Smooth muscle cell of the umbilical artery (primary cell): Measurements from ENCODE around the gene HCFC1. TPM values are rescaled to one million over a fixed set of nuclear protein-coding genes. Genes with fewer than 3 reads are reported as not detected.

Experiments used
- total RNA-seq: library from RNA; depleted of rRNA; stranded (reverse); fragments of >200 nt; gene quantifications from 2 replicates; pipeline ENCODE4 v1.2.3, GENCODE V29; 2014

Gene HCFC1
- 14.0 and 34.4 TPM in 2 replicates for total RNA-seq

GRCh38 chrX:153971450-153972367 lies at the start of gene HCFC1:
TSS of gene HCFC1 (minus strand) at chrX:153971818. CDS start at chrX:153970840, 978 bp downstream.

GRCh38 chrX:154019633-154020528 lies 48.3 kb upstream of the HCFC1 start, which contains the start of gene IRAK1:
TSS of gene IRAK1 (minus strand) at chrX:154019902. CDS start at chrX:154019812, 90 bp downstream.

GRCh38 chrX:153972368-153973126 lies 929 bp upstream of the HCFC1 start, which contains the start of gene TMEM187:
TSS of gene TMEM187 (plus strand) at chrX:153972754. CDS start at chrX:153982063, 9,309 bp downstream.

GRCh38 chrX:153944140-153944799 lies 27.3 kb downstream of the HCFC1 start, which contains the start of gene RENBP:
TSS of gene RENBP (minus strand) at chrX:153944643. CDS start at chrX:153944610, 33 bp downstream.

GRCh38 chrX:153934762-153935325 lies 36.8 kb downstream of the HCFC1 start, which contains the start of gene NAA10:
TSS of gene NAA10 (minus strand) at chrX:153935037. CDS start at chrX:153934904, 133 bp downstream.

GRCh38 chrX:153925739-153926551 lies 45.7 kb downstream of the HCFC1 start, which contains the start of gene ARHGAP4:
TSS of gene ARHGAP4 (minus strand) at chrX:153926264. CDS start at chrX:153926202, 62 bp downstream.

GRCh38 chrX:153903991-153904957 lies 67.3 kb downstream of the HCFC1 start, which contains the start of gene AVPR2:
TSS of gene AVPR2 (plus strand) at chrX:153904673. CDS start at chrX:153905146, 473 bp downstream.

Other genes with a start within 250 kb of the HCFC1 start
- gene BCAP31, start 247.4 kb downstream of the HCFC1 start, total RNA-seq, result 156 and 184 TPM in 2 replicates
- 17.2 and 25.5 TPM in 2 replicates for gene ABCD1, start 247.0 kb downstream of the HCFC1 start, total RNA-seq
- gene PLXNB3, start 207.6 kb downstream of the HCFC1 start, total RNA-seq, result 6.2 and 24.6 TPM in 2 replicates
- gene SRPK3, start 190.8 kb downstream of the HCFC1 start, total RNA-seq, result under 0.01 and 2.2 TPM in 2 replicates
- gene IDH3G, start 177.4 kb downstream of the HCFC1 start, total RNA-seq, result 46.9 and 57.2 TPM in 2 replicates
- gene SSR4, start 177.2 kb downstream of the HCFC1 start, total RNA-seq, result 49.2 and 134 TPM in 2 replicates
- gene PDZD4, start 141.3 kb downstream of the HCFC1 start, total RNA-seq, result under 0.01 and 0.18 TPM in 2 replicates
- 0.59 and 2.6 TPM in 2 replicates for gene L1CAM, start 85.6 kb downstream of the HCFC1 start, total RNA-seq
- not detected in 2 replicates for gene AVPR2, start 67.1 kb downstream of the HCFC1 start, total RNA-seq
- 0.97 and 2.1 TPM in 2 replicates for gene ARHGAP4, start 45.6 kb downstream of the HCFC1 start, total RNA-seq
- 54.9 and 56.9 TPM in 2 replicates for gene NAA10, start 36.8 kb downstream of the HCFC1 start, total RNA-seq
- 2.1 and 5.0 TPM in 2 replicates for gene RENBP, start 27.2 kb downstream of the HCFC1 start, total RNA-seq
- 5.6 and 5.7 TPM in 2 replicates for gene TMEM187, start 936 bp upstream of the HCFC1 start, total RNA-seq
- gene IRAK1, start 48.1 kb upstream of the HCFC1 start, total RNA-seq, result 78.7 and 109 TPM in 2 replicates
- 21.7 and 34.5 TPM in 2 replicates for gene MECP2, start 125.9 kb upstream of the HCFC1 start, total RNA-seq
- gene OPN1LW, start 172.4 kb upstream of the HCFC1 start, total RNA-seq, result not detected in 2 replicates
- gene OPN1MW, start 210.8 kb upstream of the HCFC1 start, total RNA-seq, result not detected in 2 replicates
- not detected in 2 replicates for gene OPN1MW2, start 247.9 kb upstream of the HCFC1 start, total RNA-seq